ACC112 (cell line): ENCODE measurements around the gene MBD2.
"Not testable (repeated sequence)": the region's sequence is repeated elsewhere in the genome, so short reads cannot be mapped to it uniquely, and the experiment has no call there.

ENCODE experiments used
- H2AFZ ChIP-seq: fragments of 200-600 bp; sonication (generic); one replicate; pipeline ENCODE4 v1.6.0; 2017; ENCODE audit warnings: antibody characterized with exemption, low read length; ENCODE audit not compliant: unreplicated experiment
- H3K27ac ChIP-seq: fragments of 200-600 bp; sonication (generic); 2 replicates; pipeline ENCODE4 v1.5.1; 2014; ENCODE audit warnings: low read depth, mild to moderate bottlenecking, antibody characterized with exemption, low read length, moderate library complexity
- H3K27me3 ChIP-seq: fragments of 200-600 bp; sonication (generic); 2 replicates; pipeline ENCODE4 v1.6.1; 2014; ENCODE audit warnings: mild to moderate bottlenecking, antibody characterized with exemption, low read length, moderate library complexity, mixed read lengths; ENCODE audit not compliant: insufficient read depth
- H3K36me3 ChIP-seq: fragments of 200-600 bp; sonication (generic); 2 replicates; pipeline ENCODE4 v1.6.1; 2016; ENCODE audit warnings: mild to moderate bottlenecking, antibody characterized with exemption, low read length, moderate library complexity, mixed read lengths; ENCODE audit not compliant: insufficient read depth
- H3K4me1 ChIP-seq: fragments of 200-600 bp; sonication (generic); one replicate; pipeline ENCODE4 v1.6.1; 2016; ENCODE audit warnings: low read length, mixed read lengths; ENCODE audit not compliant: insufficient read depth, unreplicated experiment, control insufficient read depth
- H3K4me3 ChIP-seq: fragments of 200-600 bp; sonication (generic); 2 replicates; pipeline ENCODE4 v1.5.1; 2014; ENCODE audit warnings: mild to moderate bottlenecking, low read depth, low read length
- H3K79me2 ChIP-seq: fragments of 200-600 bp; sonication (generic); one replicate; pipeline ENCODE4 v1.6.0; 2016; ENCODE audit warnings: low read length; ENCODE audit not compliant: control insufficient read depth, unreplicated experiment, insufficient read depth

Gene MBD2

DNA sequence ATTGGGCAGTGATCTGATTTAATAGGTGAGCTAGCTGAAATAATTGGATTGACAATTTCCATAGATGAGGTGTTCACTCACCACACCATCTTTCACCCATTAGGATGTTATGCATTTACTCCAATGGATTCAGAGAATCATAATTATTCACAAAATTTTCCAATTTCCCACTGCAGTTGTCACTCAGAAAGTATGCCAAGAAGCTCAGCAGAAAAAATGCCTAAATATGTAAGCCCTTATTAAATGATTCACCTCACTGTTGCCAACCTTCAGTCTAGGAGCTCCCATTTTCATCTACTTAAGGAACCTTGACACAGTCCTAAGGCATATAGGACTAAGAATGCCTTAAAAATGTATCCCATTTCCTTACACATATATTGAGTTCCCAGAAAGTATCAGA, 94.3 kb downstream of the MBD2 start:
- H3K4me1 ChIP-seq: peaks cover 10% of the 10 kb centered on the region
- no peak overlapping the region for H2AFZ ChIP-seq
- H3K79me2 ChIP-seq: no peaks in the 10 kb centered on the region
- no peak overlapping the region for H3K27ac ChIP-seq
- H3K27me3 ChIP-seq: no peaks in the 10 kb centered on the region
- H3K36me3 ChIP-seq: no peaks in the 10 kb centered on the region
- H3K4me3 ChIP-seq: no peak overlapping the region

DNA sequence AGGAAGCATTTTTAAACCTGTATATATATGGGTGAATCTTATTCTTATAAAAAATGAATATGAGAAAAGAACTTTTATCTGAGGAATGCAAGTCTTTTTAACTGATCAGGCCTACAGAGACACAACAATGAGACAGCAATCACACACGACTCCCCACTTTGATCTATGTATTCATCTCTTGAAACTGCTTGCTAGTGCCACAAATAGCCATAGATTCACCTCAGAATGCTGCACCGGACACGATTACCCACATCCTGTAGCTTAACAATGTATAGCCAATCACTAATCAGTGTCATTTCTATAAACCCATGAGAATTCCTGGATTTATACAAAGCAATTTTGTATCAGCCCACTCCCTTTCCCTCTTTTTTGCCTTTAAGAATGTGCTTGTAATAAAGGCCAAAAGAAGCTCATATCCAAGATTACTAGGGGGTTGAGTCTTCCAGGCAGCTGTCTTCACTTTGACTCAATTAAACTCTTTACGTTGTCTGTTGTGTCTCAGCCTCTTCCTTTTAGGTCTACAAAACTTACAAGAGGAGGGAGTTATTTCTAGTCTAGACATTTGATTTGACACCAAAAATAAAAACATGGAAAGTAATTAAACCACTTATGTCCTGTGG, 94.9 kb downstream of the MBD2 start:
- peaks cover 10% of the 10 kb centered on the region for H3K4me1 ChIP-seq
- no peak overlapping the region for H2AFZ ChIP-seq
- no peak overlapping the region for H3K4me3 ChIP-seq
- H3K27me3 ChIP-seq: no peaks in the 10 kb centered on the region
- H3K36me3 ChIP-seq: no peaks in the 10 kb centered on the region
- no peaks in the 10 kb centered on the region for H3K79me2 ChIP-seq
- H3K27ac ChIP-seq: no peak overlapping the region

DNA sequence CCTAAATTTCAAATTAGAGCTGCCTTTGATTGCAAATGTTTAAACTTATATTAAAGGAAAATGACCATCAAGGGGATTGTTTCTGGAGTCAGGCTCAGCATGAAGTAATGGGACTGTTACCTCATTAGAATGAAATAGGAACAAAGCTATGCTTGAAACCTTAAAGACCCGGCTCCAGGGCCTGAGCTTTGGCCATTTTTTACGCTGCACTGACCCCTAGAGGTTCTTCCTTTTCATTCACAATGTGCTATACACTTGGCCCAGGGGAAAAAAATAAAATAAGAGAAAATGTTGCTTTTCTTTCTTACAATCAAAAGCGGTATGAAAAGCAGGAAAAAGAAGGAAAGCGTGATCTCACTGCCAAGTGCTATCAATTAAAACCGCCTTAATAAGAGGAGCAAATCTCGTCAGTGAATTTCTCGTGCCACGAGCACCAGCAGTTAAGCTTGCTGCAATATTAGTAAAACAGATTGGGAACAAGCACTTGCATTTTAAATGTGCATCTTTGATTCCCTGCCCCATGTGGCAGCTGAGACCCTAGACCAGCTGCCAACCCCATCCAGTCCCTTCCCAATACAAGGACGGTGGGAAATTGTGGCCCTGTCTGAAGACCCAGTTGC, 96.6 kb downstream of the MBD2 start:
- Histone ChIP-seq H3K36me3 (no peaks in the 10 kb centered on the region), H3K4me3 (no peak overlapping the region), H2AFZ (no peak overlapping the region), H3K79me2 (no peaks in the 10 kb centered on the region), H3K4me1 (peaks cover 5% of the 10 kb centered on the region), H3K27me3 (no peaks in the 10 kb centered on the region), H3K27ac (no peak overlapping the region)

DNA sequence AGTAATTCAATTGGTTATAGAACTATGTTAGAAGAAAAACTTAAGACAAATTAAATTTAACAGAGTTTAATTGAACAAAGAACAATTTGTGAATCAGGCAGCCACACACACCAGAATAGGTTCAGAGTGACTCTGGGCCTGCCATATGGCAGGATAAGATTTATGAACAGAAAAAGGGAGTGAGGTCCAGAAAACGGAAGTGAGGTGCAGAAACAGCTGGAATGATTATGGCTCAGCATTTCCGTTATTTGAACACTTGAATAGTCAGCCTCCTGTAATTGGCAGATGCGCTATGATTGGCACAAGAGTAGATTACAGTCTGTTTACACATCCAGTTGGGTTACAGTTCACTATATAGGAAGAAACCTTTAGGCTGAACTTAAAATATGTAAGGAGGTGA, 99.0 kb downstream of the MBD2 start:
- Histone ChIP-seq H3K4me1 (peaks cover 5% of the 10 kb centered on the region), H2AFZ (no peak overlapping the region), H3K4me3 (no peak overlapping the region), H3K27ac (no peak overlapping the region), H3K79me2 (no peaks in the 10 kb centered on the region), H3K36me3 (no peaks in the 10 kb centered on the region), H3K27me3 (no peaks in the 10 kb centered on the region)

DNA sequence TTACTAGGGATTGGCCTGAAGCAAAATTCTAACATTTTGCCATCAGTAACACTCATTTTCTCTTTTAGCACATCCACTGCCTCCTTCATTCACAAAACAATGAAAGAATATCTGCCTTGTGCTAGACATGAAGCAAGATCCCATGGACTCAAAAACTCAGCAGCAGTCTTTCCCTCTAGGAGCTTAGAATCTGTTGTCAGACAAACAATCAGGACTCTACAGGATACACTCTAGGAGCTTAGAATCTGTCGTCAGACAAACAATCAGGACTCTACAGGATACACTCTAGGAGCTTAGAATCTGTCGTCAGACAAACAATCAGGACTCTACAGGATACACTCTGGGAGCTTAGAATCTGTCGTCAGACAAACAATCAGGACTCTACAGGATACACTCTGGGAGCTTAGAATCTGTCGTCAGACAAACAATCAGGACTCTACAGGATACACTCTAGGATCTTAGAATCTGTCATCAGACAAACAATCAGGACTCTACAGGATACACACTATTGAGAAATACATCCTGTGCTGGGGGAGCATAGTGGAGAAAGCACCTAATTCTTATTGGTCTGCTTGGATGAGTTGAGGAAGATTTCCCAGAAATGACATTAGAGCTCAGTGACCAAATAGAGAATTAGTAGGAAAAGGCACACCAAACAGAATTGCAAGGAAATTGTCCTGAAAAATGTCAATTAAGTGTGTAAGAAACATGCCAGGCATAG, 100.6 kb downstream of the MBD2 start:
- not testable (repeated sequence) for H3K4me1 ChIP-seq, H3K27me3 ChIP-seq, H3K36me3 ChIP-seq, H3K79me2 ChIP-seq, H3K27ac ChIP-seq, H2AFZ ChIP-seq, H3K4me3 ChIP-seq

DNA sequence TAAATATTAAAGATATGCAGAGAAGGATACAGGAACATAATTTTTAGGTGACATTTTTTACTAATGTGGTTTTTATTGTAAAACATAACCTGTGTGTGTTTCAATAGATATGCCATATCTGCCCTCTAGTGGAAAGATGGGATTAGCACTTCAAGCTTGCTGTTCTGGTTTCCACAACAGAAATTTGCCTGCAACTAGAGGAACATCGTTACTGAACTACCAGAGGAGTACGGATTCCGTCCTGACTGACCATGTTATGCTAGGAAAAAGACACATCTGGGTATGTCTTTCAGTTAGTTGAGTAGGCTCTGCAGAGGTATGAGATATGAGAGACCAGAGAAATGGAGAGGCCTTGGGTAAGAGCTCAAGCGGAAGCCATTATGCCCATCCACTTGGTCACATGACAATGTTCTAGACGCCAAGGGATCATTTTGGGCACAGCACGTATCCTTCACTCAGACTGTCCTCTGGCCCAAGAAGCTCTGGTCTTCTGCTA, 104.9 kb downstream of the MBD2 start:
- Histone ChIP-seq H3K4me3 (peak overlapping the region; percentile 60; the same call in 1 of the 2 replicates), H3K4me1 (no peaks in the 10 kb centered on the region), H2AFZ (peak overlapping the region; percentile 97), H3K27ac (no peak overlapping the region), H3K79me2 (no peaks in the 10 kb centered on the region), H3K27me3 (no peaks in the 10 kb centered on the region), H3K36me3 (no peaks in the 10 kb centered on the region)

DNA sequence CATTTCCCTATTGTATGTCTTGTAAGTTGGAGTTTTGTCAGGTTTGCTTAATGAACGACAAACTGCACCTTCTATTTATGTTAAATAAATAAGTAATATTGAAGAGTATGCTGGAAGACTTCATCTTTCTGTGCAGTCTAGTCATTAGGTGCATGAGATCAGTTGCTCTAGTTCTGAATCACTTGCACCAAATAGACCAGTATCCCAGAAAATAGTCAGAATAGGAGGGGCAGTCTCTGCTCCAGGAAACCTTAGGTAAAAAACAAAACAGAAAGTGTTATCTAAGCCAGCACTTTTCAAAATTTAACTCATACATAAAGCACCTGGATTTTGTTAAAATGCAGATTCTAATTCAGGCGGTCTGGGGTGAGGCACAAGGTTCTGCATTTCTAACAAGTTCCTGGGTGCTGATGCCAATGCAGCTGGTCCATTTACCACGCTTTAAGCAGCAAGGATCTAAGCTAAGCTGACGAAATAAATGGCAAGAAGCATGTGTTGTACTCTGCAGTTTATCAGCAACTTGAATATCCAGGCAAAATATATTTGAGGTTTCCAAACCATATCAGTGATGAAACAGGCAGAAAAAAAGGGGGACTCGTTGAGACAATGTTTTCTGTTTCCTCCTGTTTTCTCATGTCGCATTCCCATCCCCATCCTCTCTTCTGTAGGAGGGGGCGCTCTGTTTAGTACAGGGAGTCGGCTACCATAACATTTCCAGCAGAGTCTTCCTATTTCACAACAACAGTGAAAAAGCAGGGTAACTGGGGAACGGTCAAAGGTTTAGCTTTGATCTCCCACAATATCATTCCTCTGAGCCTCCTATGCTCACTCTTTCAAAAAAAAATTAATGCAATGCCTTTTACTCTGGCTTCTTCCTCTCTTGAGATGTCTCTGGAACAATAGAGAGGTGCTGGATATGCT, 106.4 kb downstream of the MBD2 start:
- Histone ChIP-seq H3K4me3 (no peak overlapping the region), H2AFZ (no peak overlapping the region), H3K4me1 (no peaks in the 10 kb centered on the region), H3K27me3 (no peaks in the 10 kb centered on the region), H3K79me2 (no peaks in the 10 kb centered on the region), H3K27ac (no peak overlapping the region), H3K36me3 (no peaks in the 10 kb centered on the region)

DNA sequence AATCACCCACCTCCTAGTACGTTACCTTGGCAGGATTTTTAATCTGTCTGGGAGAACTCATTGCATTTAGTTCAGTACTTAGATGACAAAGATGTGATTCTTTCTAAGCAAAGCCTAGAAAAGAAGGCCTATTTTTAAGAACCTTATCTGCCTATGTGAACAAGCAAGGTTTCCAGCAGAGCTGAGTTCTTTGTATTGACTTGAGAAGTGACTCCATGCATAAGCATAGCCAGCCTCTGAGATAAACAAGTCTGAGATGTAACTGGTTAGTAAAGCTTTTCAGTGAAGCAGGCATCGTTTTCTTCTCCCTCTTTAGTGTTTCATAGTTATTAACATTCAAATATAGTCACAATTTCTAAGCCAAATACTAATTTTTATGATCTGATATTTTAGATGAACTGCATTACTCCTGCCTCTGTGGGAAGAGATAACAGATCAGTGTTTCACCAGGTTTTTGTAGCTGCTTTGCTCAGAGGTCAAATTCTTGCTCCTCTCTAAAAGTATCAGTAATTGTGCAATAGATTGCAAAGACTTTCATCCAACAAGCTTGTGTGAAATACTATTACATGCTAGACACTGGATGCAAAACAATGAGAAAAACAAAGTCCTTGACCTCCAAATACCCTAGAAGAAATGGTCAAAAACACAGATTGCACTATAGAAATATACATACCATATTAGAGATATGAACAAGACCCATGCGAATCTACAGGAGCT, 107.8 kb downstream of the MBD2 start:
- Histone ChIP-seq H3K27ac (no peak overlapping the region), H3K79me2 (no peaks in the 10 kb centered on the region), H2AFZ (no peak overlapping the region), H3K4me1 (peaks cover 3% of the 10 kb centered on the region), H3K4me3 (no peak overlapping the region), H3K27me3 (no peaks in the 10 kb centered on the region), H3K36me3 (no peaks in the 10 kb centered on the region)

DNA sequence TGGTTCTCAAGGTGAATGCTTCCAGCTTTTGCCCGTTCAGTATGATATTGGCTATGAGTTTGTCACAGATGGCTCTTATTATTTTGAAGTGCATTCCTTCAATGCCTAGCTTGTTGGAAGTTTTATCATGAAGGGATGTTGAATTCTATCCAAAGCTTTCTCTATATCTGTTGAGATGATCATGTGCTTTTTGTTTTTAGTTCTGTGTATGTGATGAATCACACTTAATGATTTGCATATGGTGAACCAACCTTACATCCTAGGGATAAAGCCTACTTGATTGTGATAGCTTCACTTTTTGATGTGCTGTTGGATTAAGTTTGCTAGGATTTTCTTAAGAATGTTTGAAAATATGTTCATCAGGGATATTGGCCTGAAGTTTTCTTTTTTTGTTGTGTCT, 112.1 kb downstream of the MBD2 start:
- Histone ChIP-seq H3K79me2 (no peaks in the 10 kb centered on the region), H2AFZ (no peak overlapping the region), H3K27ac (no peak overlapping the region)

DNA sequence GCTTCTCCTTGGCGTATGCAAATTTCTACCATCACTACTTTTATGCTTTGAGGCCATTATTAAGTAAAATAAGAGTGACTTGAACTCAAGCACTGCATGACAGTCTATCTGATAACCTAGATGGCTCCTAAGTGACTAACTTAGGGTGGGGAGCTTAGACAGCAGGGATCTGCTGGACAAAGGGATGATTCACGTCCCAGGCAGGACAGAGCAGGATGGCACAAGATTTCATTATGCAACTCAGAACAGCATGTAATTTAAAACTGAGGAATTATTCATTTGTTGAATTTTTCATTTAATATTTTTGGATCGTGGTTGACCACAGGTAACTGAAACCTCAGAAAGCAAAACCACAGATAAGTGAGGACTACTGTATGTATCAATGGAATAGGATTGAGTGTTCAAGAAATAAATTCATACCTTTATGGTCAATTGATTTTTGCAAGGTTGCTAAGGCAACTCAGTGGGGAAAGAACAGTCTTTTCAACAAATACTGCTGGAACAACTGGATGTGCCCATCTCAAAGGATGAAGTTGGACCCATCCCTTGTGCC, 115.3 kb downstream of the MBD2 start:
- Histone ChIP-seq H3K4me3 (no peak overlapping the region), H3K36me3 (no peaks in the 10 kb centered on the region), H3K27me3 (no peaks in the 10 kb centered on the region), H3K4me1 (peaks cover 14% of the 10 kb centered on the region), H3K27ac (no peak overlapping the region), H3K79me2 (no peaks in the 10 kb centered on the region), H2AFZ (no peak overlapping the region)

More for the DNA sequence above, 112.1 kb downstream of the MBD2 start:
- peaks cover 14% of the 10 kb centered on the region for H3K4me1 ChIP-seq
- H3K4me3 ChIP-seq: no peak overlapping the region
- H3K27me3 ChIP-seq: no peaks in the 10 kb centered on the region
- no peaks in the 10 kb centered on the region for H3K36me3 ChIP-seq
